Type B pancreatic cell (in vitro differentiated cells): ENCODE data around the gene CDH24. TPM values are rescaled to one million over a fixed set of nuclear protein-coding genes. Genes with fewer than 3 reads are reported as not detected.

Source experiments
- DNase-seq: peaks from one replicate; pipeline ENCODE4 v3.0.0; 2021; ENCODE audit warnings: mixed read lengths; ENCODE audit not compliant: unreplicated experiment; ENCODE audit errors: extremely low spot score
- H3K27ac Mint-ChIP-seq: 2 replicates; pipeline ENCODE4 v1.8.0; 2021; ENCODE audit warnings: mild to moderate bottlenecking, mixed read lengths
- H3K27me3 Mint-ChIP-seq: 2 replicates; pipeline ENCODE4 v1.8.0; 2021; ENCODE audit warnings: mixed read lengths
- H3K36me3 Mint-ChIP-seq: 2 replicates; pipeline ENCODE4 v1.8.0; 2021; ENCODE audit warnings: mixed read lengths
- H3K4me1 Mint-ChIP-seq: one replicate; pipeline ENCODE4 v1.8.0; 2021; ENCODE audit warnings: mixed read lengths; ENCODE audit not compliant: unreplicated experiment
- H3K4me3 Mint-ChIP-seq: 2 replicates; pipeline ENCODE4 v1.8.0; 2021; ENCODE audit warnings: mild to moderate bottlenecking, mixed read lengths
- H3K9me3 Mint-ChIP-seq: 2 replicates; pipeline ENCODE4 v1.8.0; 2021; ENCODE audit warnings: mixed read lengths
- CTCF ChIP-seq: fragments of 200-600 bp; sonication (generic); conservative IDR thresholded peaks from 2 replicates; pipeline ENCODE4 v1.5.0; 2021; ENCODE audit warnings: antibody characterized with exemption, mild to moderate bottlenecking
- total RNA-seq: library from RNA; stranded (reverse); gene quantifications from 2 replicates; pipeline ENCODE4 v1.2.1, GENCODE V29; 2021; ENCODE audit warnings: low replicate concordance

Gene CDH24
- total RNA-seq, 1 donor from 2014 or later: 20.4 TPM

- no peaks in the 10 kb centered on the region for H3K36me3 Mint-ChIP-seq
- peaks cover 24% of the 10 kb centered on the region for H3K4me1 Mint-ChIP-seq
- H3K27ac Mint-ChIP-seq: no peak overlapping the region
- no peak for TF ChIP-seq CTCF
- DNase-seq: no peak
- H3K4me3 Mint-ChIP-seq: no peak overlapping the region
- no peaks in the 10 kb centered on the region for H3K9me3 Mint-ChIP-seq
- H3K27me3 Mint-ChIP-seq: no peaks in the 10 kb centered on the region
These were observed 54.7 kb downstream of the CDH24 start for GRCh38 chr14:23002592-23002991.

- no peak for DNase-seq
- Mint-ChIP-seq H3K4me1 (peaks cover 14% of the 10 kb centered on the region), H3K27ac (no peak overlapping the region), H3K9me3 (no peaks in the 10 kb centered on the region), H3K27me3 (no peaks in the 10 kb centered on the region), H3K4me3 (no peak overlapping the region), H3K36me3 (no peaks in the 10 kb centered on the region)
- no peak for TF ChIP-seq CTCF
These were observed 56.5 kb downstream of the CDH24 start for GRCh38 chr14:23000860-23001259.

- H3K9me3 Mint-ChIP-seq: no peaks in the 10 kb centered on the region
- H3K27ac Mint-ChIP-seq: no peak overlapping the region
- no peak for TF ChIP-seq CTCF
- H3K36me3 Mint-ChIP-seq: no peaks in the 10 kb centered on the region
- peaks cover 17% of the 10 kb centered on the region for H3K4me1 Mint-ChIP-seq
- H3K27me3 Mint-ChIP-seq: no peaks in the 10 kb centered on the region
- DNase-seq: no peak
- no peak overlapping the region for H3K4me3 Mint-ChIP-seq
These were observed 58.8 kb downstream of the CDH24 start for GRCh38 chr14:22998329-22999012.

- Mint-ChIP-seq H3K4me3 (no peak overlapping the region), H3K9me3 (no peaks in the 10 kb centered on the region)
- no peak for TF ChIP-seq CTCF
These were observed 59.5 kb downstream of the CDH24 start for GRCh38 chr14:22997676-22998323.

More at GRCh38 chr14:22997676-22998323, 59.5 kb downstream of the CDH24 start:
- no peaks in the 10 kb centered on the region for H3K27me3 Mint-ChIP-seq
- peaks cover 17% of the 10 kb centered on the region for H3K4me1 Mint-ChIP-seq
- no peak for DNase-seq
- no peak overlapping the region for H3K27ac Mint-ChIP-seq
- no peaks in the 10 kb centered on the region for H3K36me3 Mint-ChIP-seq

Other genes starting within 250 kb of the CDH24 start
- 9.7 and 31.6 TPM in 2 replicates for gene SLC7A7, start 242.1 kb downstream of the CDH24 start, total RNA-seq
- gene MRPL52, start 227.6 kb downstream of the CDH24 start, total RNA-seq: 88.5 and 96.6 TPM in 2 replicates
- gene MMP14, start 220.9 kb downstream of the CDH24 start, total RNA-seq: 115 and 137 TPM in 2 replicates
- 52.3 and 91.8 TPM in 2 replicates for gene LRP10, start 185.8 kb downstream of the CDH24 start, total RNA-seq
- gene REM2, start 174.3 kb downstream of the CDH24 start, total RNA-seq: 1.4 and 2.0 TPM in 2 replicates
- gene RBM23, start 138.4 kb downstream of the CDH24 start, total RNA-seq: 91.5 and 102 TPM in 2 replicates
- 78.0 and 134 TPM in 2 replicates for gene PRMT5, start 128.1 kb downstream of the CDH24 start, total RNA-seq
- 17.3 and 40.7 TPM in 2 replicates for gene HAUS4, start 100.4 kb downstream of the CDH24 start, total RNA-seq
- 42.8 and 56.1 TPM in 2 replicates for gene AJUBA, start 75.0 kb downstream of the CDH24 start, total RNA-seq
- gene C14orf93, start 47.4 kb downstream of the CDH24 start, total RNA-seq: 10.2 and 12.6 TPM in 2 replicates
- 153 and 177 TPM in 2 replicates for gene PSMB5, start 22.6 kb downstream of the CDH24 start, total RNA-seq
- gene PSMB11, start 15.3 kb downstream of the CDH24 start, total RNA-seq: not detected in 2 replicates
- gene ACIN1, start 37.6 kb upstream of the CDH24 start, total RNA-seq: 214 and 342 TPM in 2 replicates
- 53.0 and 67.2 TPM in 2 replicates for gene C14orf119, start 38.0 kb upstream of the CDH24 start, total RNA-seq
- 0.19 and 0.40 TPM in 2 replicates for gene CIROP, start 47.5 kb upstream of the CDH24 start, total RNA-seq
- not detected in 2 replicates for gene CEBPE, start 61.7 kb upstream of the CDH24 start, total RNA-seq
- gene SLC7A8, start 126.1 kb upstream of the CDH24 start, total RNA-seq: 56.1 and 56.7 TPM in 2 replicates
- gene RNF212B, start 180.4 kb upstream of the CDH24 start, total RNA-seq: not detected in 2 replicates
- gene HOMEZ, start 228.6 kb upstream of the CDH24 start, total RNA-seq: 15.9 and 19.5 TPM in 2 replicates
- gene PPP1R3E, start 245.3 kb upstream of the CDH24 start, total RNA-seq: 10.1 and 16.7 TPM in 2 replicates
- 21.0 and 22.5 TPM in 2 replicates for gene BCL2L2, start 249.3 kb upstream of the CDH24 start, total RNA-seq